IPS DF 4.7 (cell line): Measurements from ENCODE around the gene STEAP2.
A peak's percentile ranks its signal among the peaks of the same experiment; 100 is the strongest.
"Not testable (repeated sequence)": the region's sequence is repeated elsewhere in the genome, so short reads cannot be mapped to it uniquely, and the experiment has no call there.

Source experiments
- DNase-seq: peaks from one replicate; pipeline ENCODE4 v3.0.0-alpha.2; 2013; ENCODE audit warnings: low spot score; ENCODE audit errors: extremely low read depth

The STEAP2 gene

DNA sequence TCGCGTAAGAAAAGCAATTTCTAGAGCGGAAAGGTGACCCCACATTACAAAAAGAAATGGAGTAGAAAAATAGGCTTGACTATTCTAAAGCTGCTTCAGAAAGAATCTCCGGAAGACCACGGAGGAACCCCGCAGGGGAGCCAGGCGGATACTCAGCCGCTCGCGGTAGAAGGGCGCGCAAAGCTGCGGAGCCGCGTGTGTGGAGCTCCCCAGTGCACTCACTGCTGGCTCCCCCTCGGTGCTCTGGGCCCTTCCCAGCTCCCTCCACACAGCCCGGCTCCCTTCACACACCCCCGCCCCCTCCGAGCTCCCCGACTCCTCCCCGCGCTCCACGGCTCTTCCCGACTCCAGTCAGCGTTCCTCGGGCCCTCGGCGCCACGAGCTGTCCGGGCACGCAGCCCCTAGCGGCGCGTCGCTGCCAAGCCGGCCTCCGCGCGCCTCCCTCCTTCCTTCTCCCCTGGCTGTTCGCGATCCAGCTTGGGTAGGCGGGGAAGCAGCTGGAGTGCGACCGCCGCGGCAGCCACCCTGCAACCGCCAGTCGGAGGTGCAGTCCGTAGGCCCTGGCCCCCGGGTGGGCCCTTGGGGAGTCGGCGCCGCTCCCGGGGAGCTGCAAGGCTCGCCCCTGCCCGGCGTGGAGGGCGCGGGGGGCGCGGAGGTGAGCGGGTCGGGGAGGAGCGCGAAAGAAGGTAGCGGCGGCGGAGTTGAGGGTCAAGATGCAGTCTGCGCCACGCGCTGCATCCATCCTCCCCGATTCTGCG lies at the start of gene STEAP2:
TSS of gene STEAP2 (plus strand) at position 350 of the 758 bp plus-strand sequence. CDS start 13,343 bp downstream, outside the sequence.
- peak; percentile 78 for DNase-seq

DNA sequence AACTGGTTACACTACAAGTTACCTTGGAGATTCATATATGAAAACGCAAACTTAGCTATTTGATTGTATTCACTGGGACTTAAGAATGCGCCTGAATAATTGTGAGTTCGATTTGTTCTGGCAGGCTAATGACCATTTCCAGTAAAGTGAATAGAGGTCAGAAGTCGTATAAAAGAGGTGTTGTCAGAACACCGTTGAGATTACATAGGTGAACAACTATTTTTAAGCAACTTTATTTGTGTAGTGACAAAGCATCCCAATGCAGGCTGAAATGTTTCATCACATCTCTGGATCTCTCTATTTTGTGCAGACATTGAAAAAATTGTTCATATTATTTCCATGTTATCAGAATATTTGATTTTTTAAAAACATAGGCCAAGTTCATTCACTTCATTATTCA lies 48.0 kb upstream of the STEAP2 start:
- DNase-seq: no peak

DNA sequence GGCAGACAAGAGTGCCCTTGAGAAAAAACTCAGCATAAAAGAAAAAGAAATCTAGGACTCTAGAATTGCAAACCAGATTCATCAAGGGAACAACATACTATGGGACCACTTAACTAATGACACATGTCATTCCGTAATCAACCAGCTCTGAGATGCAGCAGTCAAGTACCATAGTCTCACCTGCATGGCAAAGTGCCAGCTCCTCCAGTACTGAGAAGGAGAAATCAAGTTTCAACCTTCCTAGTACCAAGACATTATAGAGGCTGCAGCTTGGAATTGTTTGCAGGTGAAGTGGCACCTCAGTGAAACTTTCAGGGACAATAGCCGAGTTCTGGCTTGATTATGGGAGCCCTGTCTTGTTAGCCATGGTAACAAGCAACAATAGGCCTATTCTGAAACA lies 45.8 kb upstream of the STEAP2 start:
- no peak for DNase-seq

DNA sequence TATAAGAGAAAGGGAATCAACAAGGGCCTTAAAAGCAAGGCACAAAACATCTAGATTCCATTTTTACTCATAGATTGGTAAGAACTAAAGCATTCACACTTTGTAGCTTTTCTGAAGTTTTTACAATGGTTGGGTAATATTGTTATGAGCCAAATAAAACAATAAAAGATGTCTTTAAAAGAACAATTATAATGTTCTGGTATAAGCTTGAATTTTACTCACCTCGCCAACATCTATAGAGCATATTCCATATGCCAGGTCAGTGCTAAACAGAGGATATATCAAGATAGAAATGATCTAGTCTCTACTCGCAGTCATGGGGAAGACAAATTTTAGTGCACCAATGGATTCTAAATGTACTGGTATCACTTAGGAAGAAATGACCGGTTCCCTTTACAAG lies 45.4 kb upstream of the STEAP2 start:
- no peak for DNase-seq

DNA sequence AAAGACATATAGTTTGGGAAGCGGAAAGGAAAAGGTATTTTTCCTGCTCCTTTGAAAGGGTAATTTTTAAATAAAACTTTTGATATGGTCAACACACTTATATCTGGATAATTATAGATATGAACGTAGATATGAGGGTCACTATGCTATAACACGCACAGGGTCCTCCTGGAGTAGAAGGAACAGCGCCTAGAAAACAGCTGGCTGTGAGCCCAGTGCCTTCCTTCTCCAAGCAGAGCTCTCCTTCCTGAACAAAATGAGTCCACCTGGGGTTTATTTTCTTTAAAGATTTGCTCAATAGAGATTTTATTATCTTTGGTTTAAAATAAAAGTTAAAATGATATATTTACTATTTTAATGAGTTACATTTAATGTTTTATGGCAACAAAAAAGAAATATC lies 44.2 kb upstream of the STEAP2 start:
- DNase-seq: no peak

DNA sequence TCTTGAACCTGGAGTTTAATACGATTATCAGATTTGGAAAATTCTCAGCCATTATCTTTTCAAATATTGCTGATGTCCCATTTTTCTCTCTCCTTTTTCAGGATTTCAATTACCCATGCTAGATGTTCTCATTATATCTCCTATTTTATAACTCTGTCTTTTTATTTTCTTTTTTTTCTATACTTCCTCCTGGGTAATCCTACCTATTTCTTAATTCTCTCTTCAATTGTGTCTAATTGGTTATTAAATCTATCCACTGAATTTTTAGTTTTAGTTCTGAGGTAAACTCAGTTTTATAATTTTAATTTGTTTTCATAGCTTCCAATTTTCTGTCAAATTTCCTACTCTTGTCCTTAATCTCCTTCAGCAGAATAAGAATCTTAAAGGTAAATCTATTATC lies 41.6 kb upstream of the STEAP2 start:
- DNase-seq: no peak

DNA sequence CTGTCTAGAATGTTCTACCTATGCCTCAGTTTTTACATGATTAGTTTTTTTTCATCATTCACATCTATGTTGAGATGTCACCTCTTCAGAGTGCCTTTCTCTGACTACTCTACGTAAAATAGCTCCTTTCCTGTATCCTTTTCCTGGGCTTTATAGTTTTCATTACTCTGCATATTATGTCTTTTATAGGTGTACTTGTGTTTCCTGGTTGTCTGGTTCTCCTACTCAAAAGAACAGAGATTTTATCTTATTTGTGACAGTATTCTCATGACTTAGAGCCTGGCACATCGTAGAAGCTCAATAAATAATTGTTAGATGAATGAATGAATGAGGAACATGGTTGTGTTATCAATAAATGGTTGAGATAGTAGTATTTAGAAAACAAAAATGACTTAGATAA lies 39.4 kb upstream of the STEAP2 start:
- DNase-seq: no peak

DNA sequence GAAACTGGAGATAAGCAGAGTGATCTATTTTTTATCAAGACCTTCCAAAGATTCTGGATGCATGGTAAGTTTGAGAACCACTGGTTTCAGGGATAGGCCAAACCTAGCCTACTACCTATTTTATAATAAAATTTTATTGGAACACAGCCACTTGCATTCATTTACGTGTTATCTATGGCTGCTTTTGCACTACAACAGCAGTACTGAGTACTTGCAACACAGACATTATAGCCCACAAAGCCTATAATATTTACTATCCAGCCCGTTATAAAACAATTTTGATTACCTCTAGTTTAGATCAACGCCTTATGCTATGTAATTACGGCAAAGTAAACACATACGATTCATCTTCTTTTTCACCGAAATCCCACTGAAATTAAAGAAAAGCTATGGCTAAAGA lies 38.9 kb upstream of the STEAP2 start:
- DNase-seq: no peak

DNA sequence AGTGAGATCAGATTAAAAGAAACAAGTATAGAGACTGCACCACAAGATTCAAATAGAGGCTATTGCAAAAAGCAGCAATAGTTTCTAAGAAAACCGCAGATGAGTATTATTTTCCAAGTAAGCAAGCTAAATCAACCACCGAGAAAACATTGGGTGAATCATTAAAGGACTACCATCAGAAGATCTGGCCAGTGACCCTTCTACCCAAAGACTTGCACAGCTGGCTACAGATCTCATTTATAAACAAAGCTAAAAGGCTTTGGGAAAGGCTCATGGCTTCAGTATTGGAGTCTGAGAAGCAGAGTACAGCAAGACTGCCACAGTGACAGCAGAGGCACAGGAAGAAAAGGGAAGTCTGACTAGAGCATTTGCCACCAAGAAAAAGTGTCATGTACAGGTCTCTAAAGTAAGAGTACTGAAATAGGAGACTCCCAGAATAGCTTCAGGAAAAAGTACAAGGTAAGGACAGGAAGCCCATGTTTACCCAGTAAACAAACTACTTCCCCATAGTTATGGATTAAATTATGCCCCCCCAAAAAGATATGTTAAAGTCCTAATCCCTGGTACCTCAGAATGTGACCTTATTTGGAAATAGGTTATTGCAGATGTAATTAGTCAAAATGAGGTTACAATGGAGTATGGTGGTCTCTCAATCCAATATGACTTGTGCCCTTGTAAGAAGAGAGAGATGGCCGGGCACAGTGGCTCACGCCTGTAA lies 38.3 kb upstream of the STEAP2 start:
- no peak for DNase-seq

DNA sequence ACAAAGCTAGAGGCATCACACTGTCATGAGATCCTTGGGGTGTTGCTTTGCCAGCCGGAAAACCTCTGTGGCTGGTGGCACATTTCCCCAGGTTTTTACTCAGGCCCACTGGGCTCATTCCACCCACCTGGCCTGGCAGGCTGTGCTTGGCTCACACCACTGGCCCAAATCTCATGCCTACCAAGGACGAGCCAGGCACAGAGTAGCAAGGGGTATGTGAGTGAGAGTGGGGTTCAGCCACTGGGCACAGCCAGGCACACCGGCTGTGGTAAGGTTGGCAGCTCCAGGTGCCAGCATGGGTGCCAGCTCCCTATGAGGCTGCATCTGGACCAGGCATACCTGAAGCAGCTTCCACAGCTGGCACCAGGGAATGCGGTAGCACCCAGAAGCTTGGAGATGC lies 35.9 kb upstream of the STEAP2 start:
- no peak for DNase-seq

DNA sequence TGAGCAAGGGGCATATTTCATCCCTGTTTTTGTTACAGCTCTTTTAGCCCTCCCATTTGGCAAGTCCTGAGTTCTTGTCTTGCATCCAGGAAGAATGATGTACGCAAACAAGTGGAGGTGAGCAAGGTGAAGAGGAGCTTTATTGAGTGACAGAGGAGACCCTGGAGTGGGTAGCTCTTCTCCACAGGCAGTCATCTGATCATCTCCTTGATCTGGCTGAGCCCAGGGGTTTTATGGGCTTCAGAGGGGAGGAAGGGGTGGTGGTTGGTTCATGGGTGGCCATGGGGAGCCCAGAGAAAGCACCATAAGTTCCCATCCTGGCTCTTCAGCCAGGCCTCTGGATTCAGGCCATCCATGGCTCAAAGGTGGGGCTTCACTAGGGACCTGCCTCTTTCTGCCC lies 35.3 kb upstream of the STEAP2 start:
- no peak for DNase-seq

DNA sequence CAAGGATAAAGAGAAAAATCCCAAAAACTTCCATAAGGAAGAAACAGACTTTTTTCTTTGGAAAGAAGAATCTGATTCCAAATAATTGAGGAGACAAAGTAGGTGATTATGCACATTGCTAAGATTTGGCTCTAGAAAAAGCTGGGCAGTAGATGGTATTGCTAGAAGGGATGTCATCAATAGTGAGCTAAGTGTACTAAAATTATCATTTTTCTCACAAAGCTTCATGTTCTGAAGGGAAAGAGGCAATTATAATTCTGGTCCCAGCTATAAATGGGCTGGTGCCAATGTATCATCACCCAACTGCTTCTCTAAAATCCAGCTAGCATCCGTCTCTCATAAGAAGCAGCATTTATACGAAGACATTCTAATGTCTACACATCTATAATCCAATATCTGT lies 33.4 kb upstream of the STEAP2 start:
- DNase-seq: no peak

DNA sequence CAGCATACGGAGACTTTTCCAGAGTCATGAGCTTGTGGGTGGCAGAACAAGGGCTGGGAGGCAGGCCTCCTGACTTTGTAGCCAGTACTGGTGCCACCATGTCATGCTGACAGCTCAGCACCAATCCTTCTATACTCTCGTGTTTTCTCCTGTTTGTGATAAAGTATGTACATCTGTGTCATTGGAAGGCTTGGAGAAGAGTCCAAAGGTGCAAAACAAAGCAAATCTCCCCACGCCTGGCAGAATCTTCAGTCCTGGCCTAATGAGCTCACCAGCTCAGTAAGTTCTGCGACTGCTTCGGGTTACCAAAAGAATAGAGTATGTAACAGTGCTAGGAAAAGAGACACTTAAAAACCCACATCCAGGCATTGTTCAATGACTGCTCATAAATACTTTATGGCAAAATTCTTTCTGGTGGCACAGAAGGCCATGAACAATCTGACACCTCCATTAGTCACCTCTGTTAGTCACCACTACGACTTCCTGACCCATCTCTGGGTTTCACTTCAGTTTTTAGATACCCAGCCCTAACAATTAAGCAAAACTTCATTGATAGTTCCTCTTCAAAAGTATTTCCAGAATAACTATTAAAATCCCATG lies 32.8 kb upstream of the STEAP2 start:
- no peak for DNase-seq

DNA sequence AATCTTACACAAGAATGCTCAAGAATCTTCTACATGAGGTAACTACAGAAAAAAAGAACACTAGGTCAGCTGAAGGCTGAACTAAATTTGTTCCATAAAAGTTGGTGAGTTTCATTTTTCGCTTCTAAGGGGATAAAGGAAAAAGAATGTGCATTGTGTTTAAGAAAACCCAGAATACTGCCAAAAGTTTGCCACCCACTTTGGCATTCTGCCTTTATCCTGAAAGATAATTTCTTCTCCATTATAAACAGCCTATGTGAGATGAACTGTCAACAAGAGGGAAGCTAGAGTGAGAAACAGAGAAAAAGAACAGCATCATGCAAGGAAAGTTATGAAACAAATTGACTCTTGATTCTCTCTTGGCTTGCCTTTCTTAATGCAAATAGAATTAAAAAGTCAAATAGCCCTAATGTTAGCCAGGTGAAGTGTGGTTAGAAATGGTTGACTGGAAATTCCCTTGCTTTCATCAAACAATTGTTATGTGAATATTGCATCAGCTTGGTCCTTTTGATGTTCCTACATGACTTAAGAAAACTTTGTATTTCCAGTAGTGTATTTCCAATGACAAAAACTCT lies 31.4 kb upstream of the STEAP2 start:
- no peak for DNase-seq

DNA sequence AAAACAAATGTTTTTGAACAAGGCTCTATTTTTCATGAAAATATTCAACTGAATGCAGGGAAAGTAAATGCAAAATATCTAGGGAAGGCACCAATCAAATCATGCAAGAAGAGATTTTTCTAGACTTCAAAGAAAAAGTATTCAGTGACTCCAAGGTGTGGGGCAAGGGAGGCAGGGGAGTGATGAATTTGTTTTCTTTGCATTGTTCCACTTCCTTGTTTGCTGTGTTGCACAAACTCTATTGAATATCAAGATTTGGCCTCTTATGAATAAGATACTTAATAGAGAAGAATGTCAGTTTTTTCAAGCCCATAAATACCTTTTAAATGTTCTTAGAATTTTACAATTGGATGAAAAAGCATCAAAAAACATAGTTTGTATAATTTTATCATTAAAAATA lies 30.9 kb upstream of the STEAP2 start:
- DNase-seq: no peak

DNA sequence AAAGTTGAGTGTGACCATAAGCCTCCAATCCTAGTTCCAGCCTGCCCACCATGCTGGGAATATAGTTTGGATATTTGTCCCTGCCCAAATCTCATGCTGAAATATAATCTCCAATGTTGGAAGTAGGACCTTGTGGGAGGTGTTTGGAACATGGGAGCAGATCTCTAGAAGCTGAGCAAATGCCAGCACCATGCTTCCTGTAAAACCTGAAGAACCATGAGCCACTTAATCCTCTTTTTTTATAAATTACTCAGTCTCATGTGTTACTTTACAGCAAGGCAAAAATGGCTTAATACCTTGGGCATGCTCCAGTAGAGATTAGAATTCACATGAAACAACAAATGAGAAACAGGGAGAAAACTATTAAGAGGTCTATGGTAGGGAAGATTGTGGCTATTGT lies 30.1 kb upstream of the STEAP2 start:
- DNase-seq: no peak

DNA sequence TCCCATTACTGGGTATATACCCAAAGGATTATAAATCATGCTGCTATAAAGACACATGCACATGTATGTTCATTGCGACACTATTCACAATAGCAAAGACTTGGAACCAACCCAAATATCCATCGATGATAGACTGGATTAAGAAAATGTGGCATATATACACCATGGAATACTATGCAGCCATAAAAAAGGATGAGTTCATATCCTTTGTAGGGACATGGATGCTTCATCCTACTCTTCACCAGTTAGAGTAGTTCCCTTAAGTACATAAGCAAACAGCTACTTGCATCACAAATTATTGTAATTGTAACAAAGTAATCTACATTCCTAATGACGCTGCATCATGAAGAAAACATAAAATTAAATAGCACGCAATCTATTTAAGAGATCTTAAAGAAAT lies 25.2 kb upstream of the STEAP2 start:
- not testable (repeated sequence) for DNase-seq

DNA sequence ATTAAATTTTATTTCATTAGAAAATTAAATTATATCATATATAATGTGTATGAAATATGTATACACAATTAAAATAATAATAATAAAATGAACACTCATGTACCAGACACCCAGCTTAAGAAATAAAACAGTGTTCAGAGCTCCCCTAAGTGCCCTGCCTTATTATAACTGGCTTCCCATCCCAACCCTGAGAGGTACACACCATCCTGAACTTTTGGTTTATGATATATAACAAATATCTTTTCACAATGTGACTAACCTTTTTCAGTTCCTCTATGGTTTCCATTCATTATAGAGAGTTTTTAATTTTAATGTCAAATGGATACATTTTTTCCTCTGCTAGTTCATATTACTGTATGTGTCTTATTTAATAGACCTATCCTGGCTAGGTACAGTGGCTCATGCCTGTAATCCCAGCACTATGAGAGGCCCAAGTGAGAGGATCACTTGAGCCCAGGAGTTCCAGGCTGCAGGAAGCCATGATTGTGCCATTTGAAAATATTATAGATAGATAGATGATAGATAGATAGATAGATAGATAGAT lies 24.0 kb upstream of the STEAP2 start:
- no peak for DNase-seq

DNA sequence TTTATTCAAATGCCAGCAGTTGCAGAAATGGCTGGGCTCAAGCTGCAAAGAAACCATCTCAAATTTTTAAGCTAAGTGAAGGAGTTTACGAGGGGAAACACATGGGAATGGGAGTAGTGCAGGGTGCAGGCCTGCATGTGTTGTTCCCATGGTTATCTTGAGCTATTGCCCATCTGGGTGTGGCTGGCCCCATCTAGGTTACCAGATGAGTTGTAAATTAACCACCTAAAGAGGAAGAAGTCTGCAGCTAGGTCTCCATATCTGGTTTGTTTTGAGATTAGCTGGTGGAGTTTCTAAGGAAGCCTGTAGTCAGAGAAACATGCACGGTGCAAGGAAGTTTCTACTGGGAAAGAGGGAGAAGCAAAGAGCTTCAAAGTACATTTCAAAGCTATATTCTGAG lies 23.3 kb upstream of the STEAP2 start:
- DNase-seq: no peak

DNA sequence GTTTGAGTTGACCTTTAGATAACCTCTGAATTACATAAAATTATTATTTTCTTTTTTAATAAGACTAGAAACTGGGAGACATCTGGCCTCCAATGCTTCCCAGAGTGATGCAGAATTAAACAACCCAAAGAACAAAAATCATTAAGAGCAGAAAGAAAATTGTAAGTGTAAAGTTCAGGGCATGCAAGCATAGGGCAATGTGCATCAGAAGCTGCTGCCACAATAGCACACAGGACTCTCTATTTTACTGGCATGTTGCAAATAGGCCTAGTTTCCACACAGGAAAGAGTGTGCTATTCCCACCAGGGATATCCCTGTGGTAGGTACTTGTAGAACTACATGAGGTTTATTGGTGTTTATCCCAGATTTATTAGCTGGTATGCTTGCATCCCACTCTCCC lies 20.5 kb upstream of the STEAP2 start:
- no peak for DNase-seq

DNA sequence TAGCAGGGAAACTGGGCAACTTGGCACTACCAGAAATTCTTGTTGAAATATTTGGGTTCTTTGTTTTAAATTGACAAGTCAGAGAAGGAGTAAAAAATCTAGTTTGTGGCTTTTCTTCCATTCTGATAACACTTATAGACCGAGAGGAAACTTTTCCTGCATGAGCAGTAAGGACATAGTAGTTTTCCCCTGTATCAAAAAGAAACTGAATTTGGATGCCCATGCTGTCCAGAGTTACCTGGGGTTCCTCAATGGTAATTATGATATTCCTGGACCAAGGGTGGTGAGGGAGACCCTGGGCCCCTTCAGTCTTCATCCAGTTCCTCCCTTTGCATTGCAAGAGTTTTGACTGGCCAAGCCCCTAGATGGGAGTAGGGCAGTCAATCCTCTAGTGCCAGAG lies 19.9 kb upstream of the STEAP2 start:
- DNase-seq: no peak
